ENCODE measurements around the gene KCTD16.

The KCTD16 gene

DNA sequence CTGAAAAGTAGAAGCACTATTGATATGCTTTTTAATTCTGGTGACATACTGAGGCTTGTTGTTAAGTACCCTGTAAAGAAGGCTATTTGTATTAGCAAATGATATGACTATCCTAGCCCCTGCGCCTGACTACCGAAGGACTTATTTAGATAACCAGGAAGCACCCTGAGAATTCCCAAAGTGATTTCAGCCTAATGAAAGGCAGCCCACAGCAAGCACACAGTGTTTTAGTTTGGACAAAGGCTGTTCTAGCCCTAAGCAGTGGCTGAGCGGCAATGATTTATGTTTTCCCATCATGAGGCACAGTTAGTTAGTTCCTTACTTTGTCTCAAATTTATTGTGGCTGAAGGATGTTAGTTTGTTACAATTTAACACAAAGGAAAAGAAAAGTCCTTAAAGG is 235.3 kb downstream of the KCTD16 start:
- no peak for DNase-seq (ENCODE audit: low read depth)

DNA sequence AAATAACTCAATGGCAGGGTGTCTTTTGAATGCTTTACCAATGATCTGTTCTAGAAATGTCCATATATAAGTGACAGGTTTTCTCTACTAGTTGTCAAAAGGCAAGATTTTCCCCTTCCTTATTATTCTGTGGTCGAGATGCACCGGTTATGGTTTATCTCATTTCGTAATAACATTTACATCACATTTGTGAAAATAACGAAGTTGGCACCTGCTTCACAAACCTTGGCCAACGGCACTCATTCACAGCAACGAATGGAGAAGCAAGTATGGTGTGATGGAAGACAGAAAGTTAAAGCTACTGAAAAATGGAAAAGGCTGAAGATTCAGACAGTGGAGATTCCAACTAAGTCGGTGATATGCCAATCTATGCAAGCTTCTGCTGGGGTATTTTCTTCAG is 235.8 kb downstream of the KCTD16 start:
- no peak for DNase-seq (ENCODE audit: low read depth)

DNA sequence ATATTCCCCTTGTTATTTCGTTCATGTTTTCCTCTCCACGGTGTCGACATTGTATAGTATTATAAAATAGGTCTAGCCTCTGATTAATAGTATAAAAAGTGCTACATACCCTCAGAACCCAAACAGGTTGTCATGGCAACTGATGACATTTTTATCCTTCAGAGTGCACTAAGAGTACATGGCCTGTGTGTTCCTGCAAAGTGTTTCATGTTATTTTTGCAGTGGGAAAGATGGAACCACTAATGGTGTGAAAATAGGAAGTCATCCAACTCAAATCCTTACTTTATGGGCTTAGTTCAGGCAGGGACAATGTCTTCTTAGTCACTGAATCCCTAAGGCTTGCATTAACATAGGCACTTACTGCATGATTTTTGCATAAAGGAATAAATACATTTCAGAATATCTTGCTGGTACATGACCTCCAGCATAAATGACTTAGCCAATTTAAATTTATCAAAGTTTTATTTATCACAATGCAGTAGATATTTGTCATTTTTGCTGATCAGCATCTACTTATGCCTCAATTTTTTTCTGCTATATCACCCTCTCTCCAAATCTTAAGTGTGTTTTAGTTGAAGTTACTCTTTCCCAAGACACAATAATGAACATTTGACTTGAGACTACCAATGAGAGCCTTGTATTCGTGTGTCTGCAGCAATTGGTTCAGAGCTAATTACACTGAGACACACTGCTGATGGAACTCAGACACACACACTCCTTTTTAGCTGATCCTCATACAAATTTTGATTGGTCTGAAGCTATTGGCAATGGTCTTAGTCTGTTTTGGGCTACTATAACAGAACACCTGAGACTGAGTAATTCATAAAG is 243.7 kb downstream of the KCTD16 start:
- no peak for DNase-seq (ENCODE audit: low read depth)

DNA sequence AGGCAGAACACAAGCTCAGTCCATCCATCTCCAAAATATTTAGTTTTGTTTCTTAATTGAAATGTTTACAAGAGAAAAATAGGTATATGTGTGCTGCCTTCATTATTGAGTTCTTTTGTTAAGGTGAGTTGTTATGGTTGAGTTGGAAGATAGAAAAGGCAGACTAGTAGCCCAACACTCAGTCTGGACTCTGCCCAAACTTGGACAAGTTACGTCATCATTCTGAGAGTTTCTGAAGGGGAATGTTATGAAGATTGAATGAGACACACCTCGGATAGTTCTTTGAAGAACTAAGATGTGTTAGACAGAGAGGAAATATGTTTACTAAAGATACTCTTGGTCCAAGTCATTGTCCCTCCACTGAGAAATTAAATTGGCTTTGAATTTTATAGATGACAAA is 245.5 kb downstream of the KCTD16 start:
- no peak for DNase-seq (ENCODE audit: low read depth)

DNA sequence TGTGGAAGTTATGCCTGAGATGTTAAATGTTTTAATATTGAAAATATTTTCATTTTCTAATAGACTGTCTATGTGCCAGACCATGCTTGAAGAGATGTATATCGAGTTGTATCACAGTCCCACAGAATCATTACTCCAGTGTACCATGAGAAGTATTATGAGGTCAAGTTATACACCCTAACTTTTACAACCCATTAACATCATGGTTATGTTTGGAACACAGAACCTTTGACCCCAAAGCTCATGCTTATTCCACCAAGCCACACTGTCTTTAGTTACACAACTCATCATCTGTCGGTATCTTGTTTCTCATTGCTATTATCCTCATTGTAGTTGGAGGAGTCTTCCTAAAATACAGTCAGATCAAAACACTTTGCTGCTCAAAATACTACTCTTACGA is 248.0 kb downstream of the KCTD16 start:
- DNase-seq (ENCODE audit: low read depth), result no peak

DNA sequence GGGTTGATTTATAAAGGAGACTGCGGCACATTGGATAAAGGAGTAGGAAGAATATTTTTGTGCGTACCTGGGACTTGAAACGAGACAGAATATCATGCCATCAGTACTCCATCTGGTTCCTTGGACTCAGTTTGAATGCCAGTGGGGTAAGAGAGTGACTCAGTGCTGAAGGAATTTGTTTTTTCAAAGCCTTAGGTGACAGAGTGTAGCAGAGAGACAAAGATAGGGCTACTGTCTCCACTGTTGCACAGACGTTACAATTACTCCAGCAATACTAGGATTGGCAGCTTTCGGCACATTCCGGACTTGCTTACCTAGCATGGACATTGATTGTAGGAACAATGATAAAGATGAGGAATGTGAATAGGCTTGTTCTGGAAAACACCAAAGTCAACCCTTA is 250.7 kb downstream of the KCTD16 start:
- no peak for DNase-seq (ENCODE audit: low read depth)

GRCh38 chr5:144422018-144422727 is 251.5 kb downstream of the KCTD16 start:
- no peak for DNase-seq (ENCODE audit: low read depth)

GRCh38 chr5:144427866-144428265 is 257.2 kb downstream of the KCTD16 start:
- DNase-seq (ENCODE audit: low read depth), result no peak

GRCh38 chr5:144428326-144428725 is 257.7 kb downstream of the KCTD16 start:
- no peak for DNase-seq (ENCODE audit: low read depth)

GRCh38 chr5:144429405-144429804 is 258.7 kb downstream of the KCTD16 start:
- DNase-seq (ENCODE audit: low read depth), result no peak

GRCh38 chr5:144429905-144430304 is 259.2 kb downstream of the KCTD16 start:
- DNase-seq (ENCODE audit: low read depth), result no peak

DNA sequence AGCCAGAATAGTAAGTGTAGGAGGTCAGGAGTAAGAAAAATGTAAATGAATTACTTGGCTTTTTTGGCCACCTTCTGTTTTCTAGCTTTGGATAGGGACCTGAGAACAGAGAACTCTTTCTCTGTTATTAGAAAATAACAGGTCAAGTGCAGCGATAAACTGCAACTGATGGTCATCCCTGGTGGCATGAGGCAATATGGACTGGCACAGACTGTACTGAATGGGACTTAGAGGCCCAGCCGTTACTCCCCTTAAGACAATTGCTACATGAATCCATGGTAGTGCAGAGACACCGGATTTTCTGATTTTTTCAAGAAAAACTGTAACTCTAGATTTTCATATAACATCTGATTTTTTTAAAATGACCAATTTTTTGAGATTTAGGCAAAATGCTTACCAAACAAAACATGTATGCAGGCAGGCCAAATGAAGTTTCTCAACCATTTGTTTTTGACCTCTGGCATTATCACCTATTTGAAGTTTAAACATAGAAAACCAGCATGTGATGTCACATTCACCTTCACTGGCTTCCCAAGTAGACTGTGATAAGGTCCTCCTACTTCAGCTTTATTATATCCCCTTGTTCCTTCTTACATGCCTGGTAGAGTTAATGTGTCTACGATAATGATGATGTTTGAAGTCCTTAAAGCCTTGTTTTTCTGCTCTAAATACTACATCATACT is 262.6 kb downstream of the KCTD16 start:
- no peak for DNase-seq (ENCODE audit: low read depth)

DNA sequence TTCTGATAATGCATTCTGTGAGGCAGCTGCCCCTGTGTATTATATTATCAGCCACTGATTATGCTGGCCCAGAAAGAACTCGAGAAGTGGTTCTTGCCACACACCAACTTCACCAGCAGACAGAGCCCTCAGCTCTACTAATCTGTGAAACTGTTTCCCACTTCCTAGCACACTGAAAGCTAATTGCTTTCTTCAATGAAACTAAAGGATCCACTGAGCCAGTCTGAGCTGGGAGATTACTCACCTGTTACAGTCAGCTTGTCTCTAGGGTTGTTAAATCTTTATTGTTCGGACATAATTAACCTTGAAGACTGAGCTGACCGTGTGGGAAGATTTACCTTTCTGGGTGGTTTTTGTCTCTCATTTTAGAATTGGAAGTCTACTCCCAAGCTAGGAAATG is 263.2 kb downstream of the KCTD16 start:
- DNase-seq (ENCODE audit: low read depth), result no peak

DNA sequence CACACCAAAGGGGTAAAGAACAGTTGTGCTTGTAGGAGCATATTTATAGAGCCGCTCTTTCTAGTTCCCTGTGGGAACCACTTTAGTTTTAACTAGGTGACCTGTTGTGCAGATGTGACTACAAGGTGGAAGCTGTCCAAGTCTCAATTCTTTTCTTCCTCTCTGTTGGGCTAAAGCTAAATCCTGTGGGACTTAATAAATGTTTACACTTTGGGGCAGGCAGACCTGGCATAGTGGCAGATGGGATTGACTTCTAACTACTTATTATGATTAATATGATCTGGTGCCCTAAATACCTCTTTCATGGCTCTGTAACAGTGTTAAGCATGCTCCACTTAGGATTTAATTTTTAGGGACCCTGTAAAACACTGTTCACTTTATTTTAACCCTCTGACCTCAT is 265.3 kb downstream of the KCTD16 start:
- DNase-seq (ENCODE audit: low read depth), result no peak

GRCh38 chr5:144438237-144438636 is 267.6 kb downstream of the KCTD16 start:
- DNase-seq (ENCODE audit: low read depth), result no peak

DNA sequence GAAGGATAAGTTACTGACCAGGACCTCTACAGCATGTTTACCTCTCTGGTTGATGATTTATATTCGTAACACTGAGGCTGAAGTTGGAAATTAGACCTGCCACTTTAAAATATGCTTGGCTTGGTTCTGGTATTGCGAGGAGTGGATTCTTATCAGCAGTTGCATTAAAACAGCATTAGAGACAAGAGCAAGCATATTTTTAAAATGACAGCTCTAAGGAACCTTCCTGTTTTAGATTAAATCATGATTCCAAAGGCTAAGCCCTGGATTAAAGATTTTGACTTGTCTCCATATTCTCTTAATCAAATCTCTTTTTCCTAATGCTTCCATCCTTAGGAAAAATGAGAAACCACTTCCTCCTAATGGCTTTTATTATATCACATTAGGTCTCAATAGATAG is 277.8 kb downstream of the KCTD16 start:
- DNase-seq (ENCODE audit: low read depth), result no peak

GRCh38 chr5:144451187-144451973 is 280.7 kb downstream of the KCTD16 start:
- DNase-seq (ENCODE audit: low read depth), result no peak

- no peak for DNase-seq (ENCODE audit: low read depth)
Observed at GRCh38 chr5:144453753-144454152, 283.1 kb downstream of the KCTD16 start.

- DNase-seq (ENCODE audit: low read depth), result no peak
Observed at GRCh38 chr5:144457160-144457559, 286.5 kb downstream of the KCTD16 start.

GRCh38 chr5:144458216-144458615 is 287.5 kb downstream of the KCTD16 start:
- DNase-seq (ENCODE audit: low read depth), result no peak

- no peak for DNase-seq (ENCODE audit: low read depth)
Observed at GRCh38 chr5:144460600-144460999, 289.9 kb downstream of the KCTD16 start.

DNA sequence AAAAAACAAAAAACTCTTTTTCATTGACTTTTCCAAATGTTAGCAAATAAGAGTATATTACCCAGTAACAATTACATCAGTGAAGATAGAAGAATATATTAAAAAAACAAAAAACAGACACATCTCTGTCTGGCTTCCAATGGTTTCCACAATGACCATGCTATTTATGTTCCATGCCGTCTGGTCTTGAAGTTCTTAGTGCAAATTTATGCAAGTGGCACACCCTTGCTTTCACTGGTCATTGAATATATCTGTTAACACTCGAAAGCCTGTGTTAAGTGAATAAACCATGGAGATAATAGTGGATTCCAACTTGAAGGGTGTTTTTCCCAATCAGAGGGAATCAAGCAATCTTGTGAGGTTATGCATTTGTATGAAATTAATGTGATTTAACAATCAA is 291.9 kb downstream of the KCTD16 start:
- no peak for DNase-seq (ENCODE audit: low read depth)

All from stimulated activated CD8-positive, alpha-beta memory T cell treated with anti-CD3 and anti-CD28 coated beads, Interleukin-4, amount 100 ng/mL, for 24 hours (primary cell).